ENCODE data around the gene OXCT1. TPM values are rescaled to one million over a fixed set of nuclear protein-coding genes. Genes with fewer than 3 reads are reported as not detected.
"Not testable (repeated sequence)": the region's sequence is repeated elsewhere in the genome, so short reads cannot be mapped to it uniquely, and the experiment has no call there.

The OXCT1 gene
- total RNA-seq, 1 donor from 2014 or later = 28.7 TPM

DNA sequence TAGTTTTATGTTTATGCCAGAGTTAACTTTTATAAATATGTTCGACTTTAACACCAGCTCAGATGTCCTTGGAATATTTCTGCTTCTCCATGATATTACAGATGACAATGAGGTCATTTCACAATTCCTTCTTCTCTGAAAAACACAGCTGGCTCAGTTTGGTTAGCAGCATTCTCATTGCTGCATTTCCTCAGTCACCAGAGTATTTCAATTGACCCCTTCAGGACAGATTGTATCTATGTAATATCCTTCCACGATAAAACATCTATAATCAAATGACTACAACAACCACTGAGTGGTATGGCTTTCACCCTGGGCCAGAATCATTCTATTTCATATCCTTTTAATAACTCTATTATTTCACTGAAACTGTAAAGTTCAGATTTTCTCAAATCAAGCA, 148.7 kb downstream of the OXCT1 start:
- no peak for DNase-seq (ENCODE audit: low spot score)

DNA sequence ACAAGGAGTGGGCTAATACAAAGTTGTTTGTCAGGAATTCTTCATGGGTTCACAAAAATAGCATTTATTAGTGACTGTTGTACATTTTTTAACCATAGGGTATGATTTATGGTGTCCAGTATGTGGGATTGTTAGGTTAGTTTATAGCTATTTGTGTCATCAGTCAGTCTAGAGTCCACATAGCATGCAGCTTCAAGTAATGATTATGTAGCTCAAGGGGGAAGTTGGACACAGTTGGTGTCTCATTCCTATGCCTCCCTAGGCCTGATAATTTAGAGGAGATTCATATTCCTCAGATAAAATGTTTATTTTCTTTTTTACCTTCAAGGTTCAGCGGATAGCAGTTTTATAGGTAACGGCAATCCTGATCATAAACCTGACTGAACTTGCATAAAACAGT, 153.8 kb downstream of the OXCT1 start:
- DNase-seq (ENCODE audit: low spot score) = no peak

- not testable (repeated sequence) for DNase-seq (ENCODE audit: low spot score)
These were observed 155.8 kb downstream of the OXCT1 start for GRCh38 chr5:41714446-41714845.

DNA sequence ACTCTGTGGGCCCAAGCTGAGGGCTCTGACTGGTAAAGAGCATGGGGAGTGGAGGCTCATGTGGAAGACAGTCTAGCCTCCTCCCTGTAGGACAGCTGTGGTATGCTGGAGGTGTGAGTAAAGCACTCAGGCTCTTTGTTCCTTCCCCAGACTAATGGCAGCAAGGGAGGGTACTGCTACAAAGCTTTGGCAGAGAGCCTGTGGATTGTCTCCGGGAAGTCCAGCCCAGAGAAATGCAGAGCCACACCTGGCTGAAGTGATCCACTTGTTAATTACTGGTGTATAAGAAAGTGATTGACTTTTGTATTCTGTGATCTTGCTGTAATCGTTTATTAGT, 161.7 kb downstream of the OXCT1 start:
- no peak for DNase-seq (ENCODE audit: low spot score)

GRCh38 chr5:41707853-41708603, 162.2 kb downstream of the OXCT1 start:
- no peak for DNase-seq (ENCODE audit: low spot score)

GRCh38 chr5:41695920-41696582, 174.2 kb downstream of the OXCT1 start:
- DNase-seq (ENCODE audit: low spot score) = no peak

DNA sequence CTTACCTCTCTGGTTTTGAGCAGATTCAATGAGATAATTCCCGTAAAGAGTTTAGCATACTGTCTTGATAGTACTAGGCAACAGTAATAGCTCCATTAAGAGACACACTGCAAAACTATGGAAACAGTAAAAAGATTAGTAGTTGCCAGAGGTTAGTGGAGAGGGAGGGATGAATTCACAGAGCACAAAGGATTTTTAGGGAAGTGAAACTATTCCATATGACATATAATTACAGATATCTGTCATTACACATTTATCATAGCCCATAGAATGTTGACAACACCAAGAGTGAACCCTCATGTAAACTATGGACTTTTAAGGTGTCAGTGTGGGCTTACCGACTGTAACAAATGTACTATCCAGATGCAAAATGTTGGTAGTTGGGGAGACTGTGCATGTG, 183.5 kb downstream of the OXCT1 start:
- no peak for DNase-seq (ENCODE audit: low spot score)

GRCh38 chr5:41686191-41686590, 184.0 kb downstream of the OXCT1 start:
- DNase-seq (ENCODE audit: low spot score) = no peak

GRCh38 chr5:41683181-41683580, 187.0 kb downstream of the OXCT1 start:
- no peak for DNase-seq (ENCODE audit: low spot score)

- no peak for DNase-seq (ENCODE audit: low spot score)
These were observed 187.6 kb downstream of the OXCT1 start for GRCh38 chr5:41682641-41683040.

- no peak for DNase-seq (ENCODE audit: low spot score)
These were observed 188.4 kb downstream of the OXCT1 start for GRCh38 chr5:41681840-41682239.

Other genes starting within 250 kb of the OXCT1 start
- gene RIMOC1, start 33.9 kb upstream of the OXCT1 start, total RNA-seq = 25.4 TPM
- gene FBXO4, start 54.9 kb upstream of the OXCT1 start, total RNA-seq = 6.5 TPM